DOHH2 (cell line): ENCODE results near the gene EXOC6B.

Experiments
- CTCF ChIP-seq: fragments of 200-600 bp; sonication (generic); IDR thresholded peaks from one replicate; pipeline ENCODE4 v1.5.1; 2014; ENCODE audit warnings: antibody characterized with exemption, mild to moderate bottlenecking, low read depth, low read length; ENCODE audit not compliant: poor library complexity, severe bottlenecking
- EZH2phosphoT487 ChIP-seq: fragments of 200-600 bp; sonication (generic); IDR thresholded peaks from 2 replicates; pipeline ENCODE4 v1.6.1; 2017; ENCODE audit warnings: borderline replicate concordance, mild to moderate bottlenecking, antibody characterized with exemption, low read length, moderate library complexity, mixed read lengths

GRCh38 chr2:72712977-72713376 lies 112.9 kb downstream of the EXOC6B start:
- TF ChIP-seq CTCF, result no peak
- no peak for TF ChIP-seq EZH2phosphoT487
